Mucosa of stomach (tissue), 1 donor: ENCODE measurements around the gene ITGB1BP2.
"Not testable (repeated sequence)": the region's sequence is repeated elsewhere in the genome, so short reads cannot be mapped to it uniquely, and the experiment has no call there.

Source experiments
- H3K27me3 ChIP-seq: one replicate; pipeline ENCODE4 v1.7.0; 2013; ENCODE audit warnings: mild to moderate bottlenecking, low read length; ENCODE audit not compliant: control insufficient read depth, insufficient read depth
- H3K36me3 ChIP-seq: one replicate; pipeline ENCODE4 v1.7.0; 2013; ENCODE audit warnings: low read length; ENCODE audit not compliant: control insufficient read depth, insufficient read depth
- H3K4me1 ChIP-seq: one replicate; pipeline ENCODE4 v1.7.0; 2013; ENCODE audit warnings: mild to moderate bottlenecking, low read length; ENCODE audit not compliant: control insufficient read depth, insufficient read depth
- H3K4me3 ChIP-seq: one replicate; pipeline ENCODE4 v1.7.0; 2013; ENCODE audit warnings: low read length
- H3K9ac ChIP-seq: one replicate; pipeline ENCODE4 v1.7.0; 2013; ENCODE audit warnings: mild to moderate bottlenecking, low read length, moderate library complexity
- H3K9me3 ChIP-seq: one replicate; pipeline ENCODE4 v1.7.0; 2013; ENCODE audit warnings: mild to moderate bottlenecking, low read length, moderate library complexity; ENCODE audit not compliant: control insufficient read depth
- donor health status: Pancreatic carcinoma.

ITGB1BP2 gene

GRCh38 chrX:71301195-71301924, at the start of gene ITGB1BP2:
Gene ITGB1BP2, plus strand, starts transcription at chrX:71301750. Its CDS starts 57 bp downstream, at chrX:71301807.
- no peak within 1 kb of the TSS for H3K4me3 ChIP-seq
- H3K4me1 ChIP-seq: no peaks in the 10 kb centered on the region
- H3K9ac ChIP-seq: no peak within 1 kb of the TSS
- H3K27me3 ChIP-seq: no peaks in the 10 kb centered on the region
- no peaks in the 10 kb centered on the region for H3K9me3 ChIP-seq
- H3K36me3 ChIP-seq: no peaks in the 10 kb centered on the region

DNA sequence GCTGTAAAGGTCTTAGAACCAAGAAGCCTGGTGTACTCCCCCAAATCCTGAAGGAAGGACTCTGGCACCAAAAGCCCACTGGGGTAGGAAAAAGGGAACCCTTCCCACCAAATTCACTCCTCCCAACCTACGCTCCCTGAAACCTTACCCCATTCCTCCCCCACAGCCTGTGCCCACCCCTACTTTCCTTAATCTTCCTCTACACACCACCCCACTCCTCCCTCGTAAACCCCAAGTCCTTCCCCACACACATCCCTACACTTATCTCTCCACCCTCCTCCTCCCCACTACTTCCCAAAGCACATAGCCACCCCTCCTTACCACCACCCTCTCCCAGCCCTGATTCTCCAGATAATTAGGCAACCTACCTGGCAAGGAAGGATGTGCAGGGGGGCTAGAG, 49.3 kb upstream of the ITGB1BP2 start:
- H3K27me3 ChIP-seq: no peaks in the 10 kb centered on the region
- no peaks in the 10 kb centered on the region for H3K9me3 ChIP-seq
- H3K4me1 ChIP-seq: peaks cover 10% of the 10 kb centered on the region
- H3K36me3 ChIP-seq: no peaks in the 10 kb centered on the region
- H3K4me3 ChIP-seq: no peak overlapping the region
- peak overlapping the region; percentile 23 for H3K9ac ChIP-seq

GRCh38 chrX:71253253-71254091, 48.1 kb upstream of the ITGB1BP2 start:
- H3K9me3 ChIP-seq: no peaks in the 10 kb centered on the region
- H3K4me1 ChIP-seq: peaks cover 10% of the 10 kb centered on the region
- H3K4me3 ChIP-seq: peak overlapping the region; percentile 46
- H3K36me3 ChIP-seq: no peaks in the 10 kb centered on the region
- peak overlapping the region; percentile 73 for H3K9ac ChIP-seq
- no peaks in the 10 kb centered on the region for H3K27me3 ChIP-seq

DNA sequence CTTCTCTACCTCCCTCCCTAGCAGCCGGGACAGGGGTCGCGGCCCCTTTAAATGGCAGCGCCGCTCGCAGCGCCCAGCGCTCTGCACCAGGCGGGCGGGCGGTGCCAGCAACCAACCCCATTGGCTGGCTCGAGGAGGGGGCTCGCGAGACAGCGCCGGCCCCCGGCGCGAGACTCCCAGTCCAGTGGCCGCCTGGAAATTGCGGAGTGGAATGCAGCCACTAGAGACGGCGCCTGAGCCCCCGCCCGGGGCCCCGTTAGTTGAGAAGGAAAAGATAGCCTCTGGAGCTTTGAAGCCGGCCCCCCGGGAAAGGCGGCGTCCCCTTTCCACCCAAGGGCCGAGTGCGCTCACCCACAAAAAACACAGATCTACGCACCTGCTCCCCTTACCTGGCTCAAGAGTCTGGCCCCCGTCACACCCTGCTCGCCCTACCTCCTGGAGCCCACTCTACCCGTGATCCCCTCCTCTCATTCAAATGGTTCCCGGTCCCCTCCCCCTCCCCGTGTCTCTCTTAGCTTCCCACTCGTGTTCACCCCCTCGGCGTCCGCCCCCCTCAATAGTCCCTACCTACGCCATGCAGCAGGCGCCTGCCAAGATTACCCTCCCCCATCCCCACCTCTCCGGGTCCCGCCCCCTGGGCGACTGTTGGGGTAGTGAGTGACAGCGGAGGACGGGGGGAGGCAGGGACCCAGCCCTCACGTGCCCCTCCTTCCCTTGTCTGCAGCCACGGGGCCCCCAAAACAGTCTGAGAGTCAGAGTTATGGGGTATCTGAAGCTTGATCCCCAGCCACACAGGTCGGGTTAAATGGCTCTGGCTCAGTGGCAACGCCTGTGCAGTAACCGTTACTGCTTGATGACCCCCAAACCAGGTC, 47.2 kb upstream of the ITGB1BP2 start, which contains the start of gene ZMYM3:
Gene ZMYM3, minus strand, starts transcription at position 49 of the 872 bp plus-strand sequence. CDS start 885 bp downstream, outside the sequence.
- H3K27me3 ChIP-seq: no peaks in the 10 kb centered on the region
- peak within 1 kb of the TSS; percentile 73 for H3K9ac ChIP-seq
- no peaks in the 10 kb centered on the region for H3K36me3 ChIP-seq
- H3K4me3 ChIP-seq: peak within 1 kb of the TSS; percentile 46
- H3K4me1 ChIP-seq: peaks cover 10% of the 10 kb centered on the region
- no peaks in the 10 kb centered on the region for H3K9me3 ChIP-seq

- Histone ChIP-seq H3K27me3 (no peaks in the 10 kb centered on the region), H3K9ac (no peak overlapping the region), H3K9me3 (no peaks in the 10 kb centered on the region), H3K4me1 (peaks cover 10% of the 10 kb centered on the region), H3K36me3 (no peaks in the 10 kb centered on the region), H3K4me3 (no peak overlapping the region)
Measured at GRCh38 chrX:71256051-71256450, 45.5 kb upstream of the ITGB1BP2 start.

DNA sequence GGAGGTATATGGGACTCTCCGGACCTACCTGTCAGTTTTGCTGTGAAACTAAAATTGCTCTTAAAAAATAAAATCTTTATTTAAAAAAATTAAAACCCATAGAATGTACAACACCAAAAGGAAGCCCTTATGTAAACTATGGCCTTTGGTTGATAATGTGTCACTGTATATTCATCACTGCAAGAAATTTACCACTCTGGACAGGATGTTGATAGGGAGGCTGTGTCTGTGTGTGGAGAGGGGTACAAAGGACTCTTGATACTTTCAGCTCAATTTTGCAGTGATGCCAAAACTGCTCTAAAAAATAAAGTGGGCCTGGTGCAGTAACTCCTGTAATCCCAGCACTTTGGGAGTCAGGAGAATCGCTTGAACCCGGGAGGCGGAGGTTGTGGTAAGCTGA, 44.7 kb upstream of the ITGB1BP2 start:
- Histone ChIP-seq H3K36me3 (no peaks in the 10 kb centered on the region), H3K9ac (no peak overlapping the region), H3K4me1 (peaks cover 10% of the 10 kb centered on the region), H3K27me3 (no peaks in the 10 kb centered on the region), H3K9me3 (no peaks in the 10 kb centered on the region), H3K4me3 (no peak overlapping the region)

GRCh38 chrX:71268624-71269023, 32.9 kb upstream of the ITGB1BP2 start:
- not testable (repeated sequence) for H3K36me3 ChIP-seq, H3K27me3 ChIP-seq, H3K4me3 ChIP-seq, H3K4me1 ChIP-seq, H3K9ac ChIP-seq, H3K9me3 ChIP-seq

DNA sequence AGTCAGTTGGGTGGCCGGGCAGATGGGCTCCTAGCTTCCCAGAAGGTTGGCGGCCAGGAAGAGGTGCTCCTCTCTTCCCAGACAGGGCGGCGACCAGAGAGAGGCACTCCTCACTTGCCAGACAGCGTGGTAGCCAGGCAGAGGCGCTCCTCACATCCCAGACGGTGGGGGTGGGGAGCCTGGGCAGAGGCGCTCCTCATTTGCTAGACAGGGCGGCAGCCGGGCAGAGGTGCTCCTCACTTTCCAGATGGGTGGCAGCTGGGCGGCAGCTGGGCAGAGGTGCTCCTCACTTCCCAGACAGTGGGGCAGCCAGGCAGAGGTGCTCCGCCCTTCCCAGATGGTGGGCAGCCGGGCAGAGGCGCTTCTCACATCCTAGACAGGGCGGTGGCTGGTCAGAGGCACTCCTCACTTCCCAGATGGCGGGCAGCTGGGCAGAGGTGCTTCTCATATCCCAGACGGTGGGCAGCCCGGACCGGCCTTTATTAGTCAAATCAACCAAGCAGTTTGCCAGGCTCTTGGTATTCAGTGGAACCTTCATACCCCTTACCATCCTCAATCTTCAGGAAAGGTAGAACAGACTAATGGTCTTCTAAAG, 31.7 kb upstream of the ITGB1BP2 start:
- no peaks in the 10 kb centered on the region for H3K9me3 ChIP-seq
- H3K27me3 ChIP-seq: no peaks in the 10 kb centered on the region
- no peak overlapping the region for H3K9ac ChIP-seq
- H3K4me1 ChIP-seq: no peaks in the 10 kb centered on the region
- no peak overlapping the region for H3K4me3 ChIP-seq
- no peaks in the 10 kb centered on the region for H3K36me3 ChIP-seq

- H3K4me3 ChIP-seq, H3K4me1 ChIP-seq, H3K9ac ChIP-seq, H3K27me3 ChIP-seq, H3K36me3 ChIP-seq, H3K9me3 ChIP-seq: not testable (repeated sequence)
Measured at GRCh38 chrX:71272313-71272712, 29.2 kb upstream of the ITGB1BP2 start.

- not testable (repeated sequence) for H3K9ac ChIP-seq, H3K36me3 ChIP-seq, H3K4me3 ChIP-seq, H3K9me3 ChIP-seq, H3K27me3 ChIP-seq, H3K4me1 ChIP-seq
Measured at GRCh38 chrX:71281300-71281699, 20.2 kb upstream of the ITGB1BP2 start.

GRCh38 chrX:71282514-71283402, 18.8 kb upstream of the ITGB1BP2 start:
- Histone ChIP-seq H3K4me1 (peaks cover 4% of the 10 kb centered on the region), H3K9me3 (no peaks in the 10 kb centered on the region), H3K9ac (peak overlapping the region; percentile 95), H3K27me3 (no peaks in the 10 kb centered on the region), H3K4me3 (peak overlapping the region; percentile 74), H3K36me3 (no peaks in the 10 kb centered on the region)
